GM23338 (cell line): ENCODE measurements around the gene CDV3. TPM values are rescaled to one million over a fixed set of nuclear protein-coding genes. Genes with fewer than 3 reads are reported as not detected.

Experiments
- ATAC-seq: fragments of 200-7000 bp; cut with Tn5 transposase; 3 replicates; pipeline ENCODE4 v1.9.1; 2020
- DNase-seq: peaks from one replicate; pipeline ENCODE4 v3.0.0-alpha.2; 2015; ENCODE audit warnings: low spot score
- H2AFZ ChIP-seq: fragments of 200-600 bp; sonication (generic); 2 replicates; pipeline ENCODE4 v1.8.0; 2016; ENCODE audit warnings: antibody characterized with exemption, mild to moderate bottlenecking, moderate library complexity
- H3F3A ChIP-seq: fragments of 200-600 bp; sonication (generic); replicated peaks from 2 replicates; pipeline ENCODE4 v1.8.0; 2017; ENCODE audit warnings: antibody characterized with exemption, mixed run types, low read depth
- H3K27ac ChIP-seq: fragments of 200-600 bp; sonication (generic); 2 replicates; pipeline ENCODE4 v1.6.1; 2016; ENCODE audit warnings: low read depth
- H3K27me3 ChIP-seq: fragments of 200-600 bp; sonication (generic); 2 replicates; pipeline ENCODE4 v1.8.0; 2016; ENCODE audit warnings: mild to moderate bottlenecking, mixed run types, moderate library complexity; ENCODE audit not compliant: insufficient read depth
- H3K36me3 ChIP-seq: fragments of 200-600 bp; sonication (generic); 2 replicates; pipeline ENCODE4 v1.8.0; 2016; ENCODE audit warnings: mild to moderate bottlenecking; ENCODE audit not compliant: insufficient read depth
- H3K4me1 ChIP-seq: fragments of 200-600 bp; sonication (generic); 2 replicates; pipeline ENCODE4 v1.8.0; 2016; ENCODE audit warnings: mild to moderate bottlenecking, moderate library complexity; ENCODE audit not compliant: insufficient read depth
- H3K4me2 ChIP-seq: fragments of 200-600 bp; sonication (generic); 2 replicates; pipeline ENCODE4 v1.7.1; 2017; ENCODE audit warnings: mixed run types
- H3K4me3 ChIP-seq: fragments of 200-600 bp; sonication (generic); 2 replicates; pipeline ENCODE4 v1.6.1; 2016; ENCODE audit warnings: mixed run types
- H3K79me2 ChIP-seq: fragments of 200-600 bp; sonication (generic); replicated peaks from 2 replicates; pipeline ENCODE4 v1.8.0; 2017; ENCODE audit warnings: mild to moderate bottlenecking; ENCODE audit not compliant: insufficient read depth
- H3K9me2 ChIP-seq: fragments of 200-600 bp; sonication (generic); 2 replicates; pipeline ENCODE4 v1.8.0; 2017; ENCODE audit not compliant: insufficient read depth
- H4K20me1 ChIP-seq: fragments of 200-600 bp; sonication (generic); replicated peaks from 2 replicates; pipeline ENCODE4 v1.8.0; 2017; ENCODE audit warnings: mild to moderate bottlenecking; ENCODE audit not compliant: insufficient read depth
- H3K27ac Mint-ChIP-seq: 2 replicates; pipeline ENCODE4 v1.8.0; 2020; ENCODE audit warnings: inconsistent platforms, mild to moderate bottlenecking, moderate library complexity, mixed read lengths
- H3K27me3 Mint-ChIP-seq: 3 replicates; pipeline ENCODE4 v1.8.0; 2022; ENCODE audit warnings: low read depth, mild to moderate bottlenecking, moderate library complexity, mixed read lengths, inconsistent platforms; ENCODE audit not compliant: insufficient read depth, poor library complexity
- H3K36me3 Mint-ChIP-seq: 3 replicates; pipeline ENCODE4 v1.8.0; 2021; ENCODE audit warnings: low read depth, mild to moderate bottlenecking, inconsistent platforms, moderate library complexity, mixed read lengths
- H3K4me1 Mint-ChIP-seq: 3 replicates; pipeline ENCODE4 v1.8.0; 2020; ENCODE audit warnings: mild to moderate bottlenecking, inconsistent platforms, mixed read lengths
- H3K4me3 Mint-ChIP-seq: 3 replicates; pipeline ENCODE4 v1.8.0; 2021; ENCODE audit warnings: moderate library complexity, mild to moderate bottlenecking, inconsistent platforms, mixed read lengths
- H3K9me3 Mint-ChIP-seq: 3 replicates; pipeline ENCODE4 v1.8.0; 2020; ENCODE audit warnings: moderate library complexity, mild to moderate bottlenecking, inconsistent platforms, mixed read lengths
- CREB1 ChIP-seq: fragments of 250-450 bp; sonication (Bioruptor Pico); IDR thresholded peaks from 2 replicates; pipeline ENCODE4 v1.5.0; 2020; ENCODE audit warnings: low read depth, mild to moderate bottlenecking, moderate library complexity
- EZH2 ChIP-seq: fragments of 200-600 bp; sonication (generic); IDR thresholded peaks from one replicate; pipeline ENCODE4 v1.8.0; 2017; ENCODE audit warnings: antibody characterized with exemption, mild to moderate bottlenecking, low read depth; ENCODE audit not compliant: unreplicated experiment
- EZH2phosphoT487 ChIP-seq: fragments of 200-600 bp; sonication (generic); IDR thresholded peaks from one replicate; pipeline ENCODE4 v1.8.1; 2018; ENCODE audit warnings: antibody characterized with exemption; ENCODE audit not compliant: unreplicated experiment
- JUNB ChIP-seq: IDR thresholded peaks from one replicate; pipeline ENCODE4 v1.6.1; 2016; ENCODE audit warnings: antibody characterized with exemption; ENCODE audit not compliant: unreplicated experiment
- NANOG ChIP-seq: IDR thresholded peaks from 2 replicates; pipeline ENCODE4 v1.6.1; 2016; ENCODE audit warnings: antibody characterized with exemption, borderline replicate concordance
- POLR2AphosphoS5 ChIP-seq: IDR thresholded peaks from 2 replicates; pipeline ENCODE4 v1.6.1; 2016; ENCODE audit warnings: antibody characterized with exemption, low read depth
- STAT1 ChIP-seq: IDR thresholded peaks from one replicate; pipeline ENCODE4 v1.6.1; 2016; ENCODE audit warnings: antibody characterized with exemption; ENCODE audit not compliant: unreplicated experiment
- ZNF114 ChIP-seq: fragments of 250-450 bp; sonication (Bioruptor Pico); IDR thresholded peaks from 2 replicates; pipeline ENCODE4 v1.5.0; 2020; ENCODE audit warnings: mild to moderate bottlenecking, moderate library complexity
- ZNF331 ChIP-seq: fragments of 250-450 bp; sonication (Bioruptor Pico); IDR thresholded peaks from 2 replicates; pipeline ENCODE4 v1.5.0; 2020; ENCODE audit warnings: low read depth, mild to moderate bottlenecking, moderate library complexity
- polyA plus RNA-seq: library from polyadenylated mRNA; unstranded; fragments of >200 nt; fragmentation: Nextera tagmentation; extraction: Ambion mirVana; gene quantifications from 2 replicates; pipeline ENCODE4 v1.2.1, GENCODE V29; 2016
- total RNA-seq: library from RNA; depleted of rRNA; stranded (reverse); fragments of >200 nt; shearing (Covaris generic); gene quantifications from 2 replicates; pipeline ENCODE4 v1.2.3, GENCODE V29; 2014
- TF ChIP-seq, protein P1 (sequence below): IDR thresholded peaks from 2 replicates; pipeline ENCODE4 v1.6.1; 2016; ENCODE audit warnings: antibody characterized with exemption
- TF ChIP-seq, protein P2 (sequence below), 2 experiments: fragments of 200-600 bp in 1 of 2; sonication (generic) in 1 of 2; conservative IDR thresholded peaks; 2 replicates each; pipeline versions ENCODE4 v1.5.1 to v1.6.1; 2016 to 2017; ENCODE audit warnings: antibody characterized with exemption in 2 of 2, low read depth in 2 of 2, mild to moderate bottlenecking in 2 of 2, moderate library complexity in 1 of 2
- TF ChIP-seq, protein P3 (sequence below): IDR thresholded peaks from one replicate; pipeline ENCODE4 v1.6.1; 2018; ENCODE audit warnings: antibody characterized with exemption; ENCODE audit not compliant: unreplicated experiment
- TF ChIP-seq, protein P4 (sequence below): fragments of 250-450 bp; sonication (Bioruptor Pico); IDR thresholded peaks from 2 replicates; pipeline ENCODE4 v1.5.0; 2020; ENCODE audit warnings: mild to moderate bottlenecking, moderate library complexity

Gene CDV3
- total and polyA plus RNA-seq, 2 experiments from 2014 or later, result 36.6 to 119 TPM

DNA sequence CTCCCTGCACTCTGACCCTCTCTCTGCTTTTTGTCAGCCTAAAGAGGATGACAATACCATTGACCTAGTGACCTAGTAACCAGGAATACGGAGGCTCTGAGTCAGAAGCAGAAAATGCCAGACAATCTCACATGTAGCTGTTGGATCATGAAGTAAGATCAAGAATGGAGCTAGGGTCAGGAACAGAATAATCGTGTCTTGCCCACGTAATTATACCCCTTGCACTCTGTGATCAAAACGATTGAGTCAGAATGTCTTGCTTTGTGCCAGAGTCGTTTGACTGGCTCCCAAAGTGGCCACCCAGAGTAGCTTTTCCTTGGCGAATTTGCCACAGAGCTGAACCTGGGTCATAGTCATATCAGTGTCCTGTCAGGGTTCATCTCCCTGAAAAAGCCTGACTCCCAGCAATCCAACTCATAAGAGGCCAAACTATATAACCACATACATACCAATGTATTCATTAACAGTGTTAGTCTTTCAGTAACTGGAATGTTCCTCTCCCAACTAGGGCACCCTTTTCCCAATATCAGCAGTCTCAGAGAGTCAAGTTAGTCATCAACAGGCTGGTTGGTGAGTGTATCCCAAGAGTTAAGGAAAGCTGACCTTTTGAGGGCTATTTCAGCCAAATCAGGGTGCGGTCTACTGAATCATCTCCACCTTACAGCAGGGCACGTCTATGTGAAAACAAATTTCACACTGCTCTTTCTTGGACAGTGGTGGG is 5.0 kb upstream of the CDV3 start:
- Histone ChIP-seq H3K36me3 (no peaks in the 10 kb centered on the region), H3K27me3 (no peaks in the 10 kb centered on the region), H3K4me2 (no peak overlapping the region), H3K4me3 (no peak overlapping the region), H3K79me2 (no peaks in the 10 kb centered on the region), H2AFZ (no peak overlapping the region), H3K4me1 (peaks cover 8% of the 10 kb centered on the region), H4K20me1 (no peaks in the 10 kb centered on the region), H3K27ac (no peak overlapping the region), H3F3A (no peaks in the 10 kb centered on the region), H3K9me2 (no peaks in the 10 kb centered on the region)
- Mint-ChIP-seq H3K27ac (no peak overlapping the region), H3K4me3 (no peak overlapping the region), H3K9me3 (no peaks in the 10 kb centered on the region), H3K36me3 (no peaks in the 10 kb centered on the region), H3K27me3 (peaks cover 12% of the 10 kb centered on the region), H3K4me1 (peaks cover 10% of the 10 kb centered on the region; the same call in 2 of the 3 replicates)
- DNase-seq (no peak), ATAC-seq (no peak)
- TF ChIP-seq POLR2AphosphoS5, result no peak
- TF ChIP-seq, protein P1, sequence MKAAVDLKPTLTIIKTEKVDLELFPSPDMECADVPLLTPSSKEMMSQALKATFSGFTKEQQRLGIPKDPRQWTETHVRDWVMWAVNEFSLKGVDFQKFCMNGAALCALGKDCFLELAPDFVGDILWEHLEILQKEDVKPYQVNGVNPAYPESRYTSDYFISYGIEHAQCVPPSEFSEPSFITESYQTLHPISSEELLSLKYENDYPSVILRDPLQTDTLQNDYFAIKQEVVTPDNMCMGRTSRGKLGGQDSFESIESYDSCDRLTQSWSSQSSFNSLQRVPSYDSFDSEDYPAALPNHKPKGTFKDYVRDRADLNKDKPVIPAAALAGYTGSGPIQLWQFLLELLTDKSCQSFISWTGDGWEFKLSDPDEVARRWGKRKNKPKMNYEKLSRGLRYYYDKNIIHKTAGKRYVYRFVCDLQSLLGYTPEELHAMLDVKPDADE, result no peak
- TF ChIP-seq, protein P2, sequence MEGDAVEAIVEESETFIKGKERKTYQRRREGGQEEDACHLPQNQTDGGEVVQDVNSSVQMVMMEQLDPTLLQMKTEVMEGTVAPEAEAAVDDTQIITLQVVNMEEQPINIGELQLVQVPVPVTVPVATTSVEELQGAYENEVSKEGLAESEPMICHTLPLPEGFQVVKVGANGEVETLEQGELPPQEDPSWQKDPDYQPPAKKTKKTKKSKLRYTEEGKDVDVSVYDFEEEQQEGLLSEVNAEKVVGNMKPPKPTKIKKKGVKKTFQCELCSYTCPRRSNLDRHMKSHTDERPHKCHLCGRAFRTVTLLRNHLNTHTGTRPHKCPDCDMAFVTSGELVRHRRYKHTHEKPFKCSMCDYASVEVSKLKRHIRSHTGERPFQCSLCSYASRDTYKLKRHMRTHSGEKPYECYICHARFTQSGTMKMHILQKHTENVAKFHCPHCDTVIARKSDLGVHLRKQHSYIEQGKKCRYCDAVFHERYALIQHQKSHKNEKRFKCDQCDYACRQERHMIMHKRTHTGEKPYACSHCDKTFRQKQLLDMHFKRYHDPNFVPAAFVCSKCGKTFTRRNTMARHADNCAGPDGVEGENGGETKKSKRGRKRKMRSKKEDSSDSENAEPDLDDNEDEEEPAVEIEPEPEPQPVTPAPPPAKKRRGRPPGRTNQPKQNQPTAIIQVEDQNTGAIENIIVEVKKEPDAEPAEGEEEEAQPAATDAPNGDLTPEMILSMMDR (conservative IDR thresholded peaks at IDR 0.05; ENCODE audit: low read depth in 2 of 2), result no peak
- TF ChIP-seq NANOG, result no peak
- no peak for TF ChIP-seq EZH2
- TF ChIP-seq, protein P3, sequence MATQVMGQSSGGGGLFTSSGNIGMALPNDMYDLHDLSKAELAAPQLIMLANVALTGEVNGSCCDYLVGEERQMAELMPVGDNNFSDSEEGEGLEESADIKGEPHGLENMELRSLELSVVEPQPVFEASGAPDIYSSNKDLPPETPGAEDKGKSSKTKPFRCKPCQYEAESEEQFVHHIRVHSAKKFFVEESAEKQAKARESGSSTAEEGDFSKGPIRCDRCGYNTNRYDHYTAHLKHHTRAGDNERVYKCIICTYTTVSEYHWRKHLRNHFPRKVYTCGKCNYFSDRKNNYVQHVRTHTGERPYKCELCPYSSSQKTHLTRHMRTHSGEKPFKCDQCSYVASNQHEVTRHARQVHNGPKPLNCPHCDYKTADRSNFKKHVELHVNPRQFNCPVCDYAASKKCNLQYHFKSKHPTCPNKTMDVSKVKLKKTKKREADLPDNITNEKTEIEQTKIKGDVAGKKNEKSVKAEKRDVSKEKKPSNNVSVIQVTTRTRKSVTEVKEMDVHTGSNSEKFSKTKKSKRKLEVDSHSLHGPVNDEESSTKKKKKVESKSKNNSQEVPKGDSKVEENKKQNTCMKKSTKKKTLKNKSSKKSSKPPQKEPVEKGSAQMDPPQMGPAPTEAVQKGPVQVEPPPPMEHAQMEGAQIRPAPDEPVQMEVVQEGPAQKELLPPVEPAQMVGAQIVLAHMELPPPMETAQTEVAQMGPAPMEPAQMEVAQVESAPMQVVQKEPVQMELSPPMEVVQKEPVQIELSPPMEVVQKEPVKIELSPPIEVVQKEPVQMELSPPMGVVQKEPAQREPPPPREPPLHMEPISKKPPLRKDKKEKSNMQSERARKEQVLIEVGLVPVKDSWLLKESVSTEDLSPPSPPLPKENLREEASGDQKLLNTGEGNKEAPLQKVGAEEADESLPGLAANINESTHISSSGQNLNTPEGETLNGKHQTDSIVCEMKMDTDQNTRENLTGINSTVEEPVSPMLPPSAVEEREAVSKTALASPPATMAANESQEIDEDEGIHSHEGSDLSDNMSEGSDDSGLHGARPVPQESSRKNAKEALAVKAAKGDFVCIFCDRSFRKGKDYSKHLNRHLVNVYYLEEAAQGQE, result no peak
- no peak for TF ChIP-seq JUNB
- TF ChIP-seq ZNF331 (CRISPR knock-in tag), result no peak
- TF ChIP-seq, protein P4, sequence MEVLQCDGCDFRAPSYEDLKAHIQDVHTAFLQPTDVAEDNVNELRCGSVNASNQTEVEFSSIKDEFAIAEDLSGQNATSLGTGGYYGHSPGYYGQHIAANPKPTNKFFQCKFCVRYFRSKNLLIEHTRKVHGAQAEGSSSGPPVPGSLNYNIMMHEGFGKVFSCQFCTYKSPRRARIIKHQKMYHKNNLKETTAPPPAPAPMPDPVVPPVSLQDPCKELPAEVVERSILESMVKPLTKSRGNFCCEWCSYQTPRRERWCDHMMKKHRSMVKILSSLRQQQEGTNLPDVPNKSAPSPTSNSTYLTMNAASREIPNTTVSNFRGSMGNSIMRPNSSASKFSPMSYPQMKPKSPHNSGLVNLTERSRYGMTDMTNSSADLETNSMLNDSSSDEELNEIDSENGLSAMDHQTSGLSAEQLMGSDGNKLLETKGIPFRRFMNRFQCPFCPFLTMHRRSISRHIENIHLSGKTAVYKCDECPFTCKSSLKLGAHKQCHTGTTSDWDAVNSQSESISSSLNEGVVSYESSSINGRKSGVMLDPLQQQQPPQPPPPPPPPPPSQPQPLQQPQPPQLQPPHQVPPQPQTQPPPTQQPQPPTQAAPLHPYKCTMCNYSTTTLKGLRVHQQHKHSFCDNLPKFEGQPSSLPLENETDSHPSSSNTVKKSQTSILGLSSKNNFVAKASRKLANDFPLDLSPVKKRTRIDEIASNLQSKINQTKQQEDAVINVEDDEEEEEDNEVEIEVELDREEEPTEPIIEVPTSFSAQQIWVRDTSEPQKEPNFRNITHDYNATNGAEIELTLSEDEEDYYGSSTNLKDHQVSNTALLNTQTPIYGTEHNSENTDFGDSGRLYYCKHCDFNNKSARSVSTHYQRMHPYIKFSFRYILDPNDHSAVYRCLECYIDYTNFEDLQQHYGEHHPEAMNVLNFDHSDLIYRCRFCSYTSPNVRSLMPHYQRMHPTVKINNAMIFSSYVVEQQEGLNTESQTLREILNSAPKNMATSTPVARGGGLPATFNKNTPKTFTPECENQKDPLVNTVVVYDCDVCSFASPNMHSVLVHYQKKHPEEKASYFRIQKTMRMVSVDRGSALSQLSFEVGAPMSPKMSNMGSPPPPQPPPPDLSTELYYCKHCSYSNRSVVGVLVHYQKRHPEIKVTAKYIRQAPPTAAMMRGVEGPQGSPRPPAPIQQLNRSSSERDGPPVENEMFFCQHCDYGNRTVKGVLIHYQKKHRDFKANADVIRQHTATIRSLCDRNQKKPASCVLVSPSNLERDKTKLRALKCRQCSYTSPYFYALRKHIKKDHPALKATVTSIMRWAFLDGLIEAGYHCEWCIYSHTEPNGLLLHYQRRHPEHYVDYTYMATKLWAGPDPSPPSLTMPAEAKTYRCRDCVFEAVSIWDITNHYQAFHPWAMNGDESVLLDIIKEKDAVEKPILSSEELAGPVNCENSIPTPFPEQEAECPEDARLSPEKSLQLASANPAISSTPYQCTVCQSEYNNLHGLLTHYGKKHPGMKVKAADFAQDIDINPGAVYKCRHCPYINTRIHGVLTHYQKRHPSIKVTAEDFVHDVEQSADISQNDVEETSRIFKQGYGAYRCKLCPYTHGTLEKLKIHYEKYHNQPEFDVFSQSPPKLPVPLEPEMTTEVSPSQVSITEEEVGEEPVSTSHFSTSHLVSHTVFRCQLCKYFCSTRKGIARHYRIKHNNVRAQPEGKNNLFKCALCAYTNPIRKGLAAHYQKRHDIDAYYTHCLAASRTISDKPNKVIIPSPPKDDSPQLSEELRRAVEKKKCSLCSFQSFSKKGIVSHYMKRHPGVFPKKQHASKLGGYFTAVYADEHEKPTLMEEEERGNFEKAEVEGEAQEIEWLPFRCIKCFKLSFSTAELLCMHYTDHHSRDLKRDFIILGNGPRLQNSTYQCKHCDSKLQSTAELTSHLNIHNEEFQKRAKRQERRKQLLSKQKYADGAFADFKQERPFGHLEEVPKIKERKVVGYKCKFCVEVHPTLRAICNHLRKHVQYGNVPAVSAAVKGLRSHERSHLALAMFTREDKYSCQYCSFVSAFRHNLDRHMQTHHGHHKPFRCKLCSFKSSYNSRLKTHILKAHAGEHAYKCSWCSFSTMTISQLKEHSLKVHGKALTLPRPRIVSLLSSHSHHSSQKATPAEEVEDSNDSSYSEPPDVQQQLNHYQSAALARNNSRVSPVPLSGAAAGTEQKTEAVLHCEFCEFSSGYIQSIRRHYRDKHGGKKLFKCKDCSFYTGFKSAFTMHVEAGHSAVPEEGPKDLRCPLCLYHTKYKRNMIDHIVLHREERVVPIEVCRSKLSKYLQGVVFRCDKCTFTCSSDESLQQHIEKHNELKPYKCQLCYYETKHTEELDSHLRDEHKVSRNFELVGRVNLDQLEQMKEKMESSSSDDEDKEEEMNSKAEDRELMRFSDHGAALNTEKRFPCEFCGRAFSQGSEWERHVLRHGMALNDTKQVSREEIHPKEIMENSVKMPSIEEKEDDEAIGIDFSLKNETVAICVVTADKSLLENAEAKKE, result no peak
- TF ChIP-seq ZNF114 (CRISPR knock-in tag), result no peak
- TF ChIP-seq STAT1, result no peak
- no peak for TF ChIP-seq EZH2phosphoT487
- TF ChIP-seq CREB1, result no peak
